Measurements from ENCODE around the gene NOS1AP.

Gene NOS1AP

DNA sequence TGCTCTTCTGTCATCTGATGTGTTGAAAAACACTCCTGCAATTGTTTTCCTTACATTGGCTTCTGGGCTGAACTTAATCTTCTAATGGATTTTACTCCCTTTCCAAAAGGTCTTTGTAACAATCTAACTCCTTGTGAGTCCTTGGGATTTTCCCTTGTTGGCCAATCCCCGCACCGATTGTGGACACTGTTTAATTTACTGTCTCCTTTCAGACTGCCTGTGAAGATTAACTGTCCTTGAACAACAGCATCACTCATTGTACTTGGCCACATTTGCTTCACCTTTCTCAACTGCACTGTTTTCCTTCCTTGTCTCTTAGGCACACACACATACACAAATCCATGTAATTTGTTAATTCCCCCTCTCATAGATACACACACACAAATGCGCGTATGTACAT, 186.8 kb downstream of the NOS1AP start:
- DNase-seq (ENCODE audit: low read depth): no peak

GRCh38 chr1:162258394-162258793, 188.9 kb downstream of the NOS1AP start:
- DNase-seq (ENCODE audit: low read depth): no peak

GRCh38 chr1:162259894-162260455, 190.5 kb downstream of the NOS1AP start:
- DNase-seq (ENCODE audit: low read depth): no peak

GRCh38 chr1:162264108-162264507, 194.6 kb downstream of the NOS1AP start:
- DNase-seq (ENCODE audit: low read depth): no peak

DNA sequence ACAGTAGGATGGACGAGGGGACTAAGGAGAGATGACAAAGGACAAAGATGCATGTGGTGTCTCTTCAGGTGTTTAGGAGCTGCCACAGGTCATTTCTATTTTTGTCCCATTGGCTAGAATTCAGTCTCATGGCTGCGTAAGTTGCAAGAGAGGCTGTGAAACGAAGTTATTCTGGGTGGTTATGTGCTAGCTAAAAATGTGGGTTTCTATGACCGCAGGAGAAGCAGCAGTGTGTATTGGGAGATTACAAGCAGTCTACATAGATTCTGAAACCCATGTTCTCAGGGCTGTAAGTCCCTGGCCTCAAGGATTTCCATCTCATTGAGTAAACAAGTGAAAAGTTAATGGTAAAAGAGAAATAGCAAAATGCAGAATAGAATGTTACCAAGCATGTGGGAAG, 196.5 kb downstream of the NOS1AP start:
- DNase-seq (ENCODE audit: low read depth): no peak

- DNase-seq (ENCODE audit: low read depth): no peak
Measured at GRCh38 chr1:162270016-162270770, 200.7 kb downstream of the NOS1AP start.

- DNase-seq (ENCODE audit: low read depth): no peak
Measured at GRCh38 chr1:162271972-162272371, 202.5 kb downstream of the NOS1AP start.

DNA sequence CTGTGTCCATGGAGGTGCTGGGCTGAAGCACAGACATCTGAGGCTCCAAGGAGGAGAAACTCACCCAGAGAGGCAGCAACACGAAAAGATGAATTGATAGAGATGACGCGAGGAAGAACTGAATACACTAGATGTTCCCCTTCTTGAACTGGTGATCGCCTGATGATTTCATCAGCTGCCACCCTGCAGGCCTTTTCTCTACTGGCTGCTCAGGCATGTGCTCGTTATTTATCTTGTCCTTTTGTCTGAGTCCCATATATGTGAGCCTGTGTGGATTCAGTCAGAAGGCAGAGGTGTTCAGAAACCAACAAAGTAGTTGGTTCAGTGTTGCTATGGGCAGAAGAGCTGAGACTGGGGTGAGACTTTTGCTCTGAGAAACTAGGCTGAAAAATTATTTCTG, 202.9 kb downstream of the NOS1AP start:
- DNase-seq (ENCODE audit: low read depth): no peak

DNA sequence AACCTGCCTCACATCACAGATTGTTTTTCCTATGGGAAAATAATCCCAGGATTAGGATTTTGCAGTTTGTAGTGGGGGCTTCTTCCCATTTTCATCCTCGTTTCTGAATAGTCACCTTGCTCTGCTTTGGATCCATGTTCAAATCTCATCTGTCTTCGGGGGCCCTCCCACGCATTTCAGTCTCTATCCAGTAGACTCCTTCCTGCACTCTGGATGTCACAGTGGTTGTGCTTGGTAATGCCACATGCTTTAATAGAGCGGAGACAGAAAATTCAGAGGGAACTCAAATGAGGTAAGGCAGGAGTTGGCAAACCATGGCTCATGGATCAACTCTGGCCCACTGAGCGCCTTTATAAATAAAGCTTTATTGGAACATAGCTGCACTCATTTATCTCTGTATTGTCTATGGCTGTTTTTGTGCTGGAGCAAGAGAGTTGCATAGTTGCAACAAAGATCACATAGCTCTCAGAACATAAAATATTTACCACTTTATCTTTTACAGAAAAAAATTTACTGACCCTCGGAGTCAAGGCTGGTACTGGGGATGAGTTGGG, 206.2 kb downstream of the NOS1AP start:
- DNase-seq (ENCODE audit: low read depth): no peak

GRCh38 chr1:162276493-162276892, 207.0 kb downstream of the NOS1AP start:
- no peak for DNase-seq (ENCODE audit: low read depth)

DNA sequence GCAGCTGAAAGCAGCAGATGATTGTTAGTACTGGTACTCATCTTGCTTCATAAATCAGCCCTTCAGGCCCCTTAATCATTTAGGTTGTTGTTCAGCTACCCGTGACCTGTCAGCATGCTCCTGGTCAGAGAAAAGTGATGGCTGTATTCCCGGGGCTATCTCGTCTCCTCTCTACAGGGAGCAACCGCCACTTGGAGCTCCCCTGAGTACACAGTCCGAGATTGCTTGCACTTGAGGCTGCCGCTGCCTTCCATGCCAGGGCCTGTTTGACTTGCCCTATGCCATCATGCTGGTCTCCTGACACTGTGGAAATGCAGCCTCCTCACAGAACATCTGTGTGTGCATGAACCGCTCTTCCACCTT, 209.6 kb downstream of the NOS1AP start:
- DNase-seq (ENCODE audit: low read depth): no peak

- no peak for DNase-seq (ENCODE audit: low read depth)
Measured at GRCh38 chr1:162281426-162281825, 211.9 kb downstream of the NOS1AP start.

DNA sequence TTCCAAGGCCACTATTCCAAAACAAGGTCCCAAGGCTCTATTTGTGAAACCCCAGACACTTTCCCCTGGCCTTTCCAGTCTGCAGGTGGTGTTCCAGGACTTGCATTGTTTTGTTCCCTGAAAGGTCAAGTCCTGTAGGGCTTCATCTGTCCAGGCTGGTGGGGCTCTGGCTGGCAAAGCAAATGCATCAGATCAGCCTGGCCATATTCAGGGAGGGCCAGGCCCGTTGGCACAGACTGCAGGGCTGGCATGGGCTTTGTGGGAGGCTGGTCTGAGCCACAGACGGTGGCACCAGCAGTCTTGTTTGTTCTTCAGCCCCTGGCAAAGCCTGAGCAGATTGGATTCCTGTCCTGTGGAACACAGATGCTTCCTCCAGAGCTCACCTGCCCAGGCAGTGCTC, 214.2 kb downstream of the NOS1AP start:
- DNase-seq (ENCODE audit: low read depth): no peak

DNA sequence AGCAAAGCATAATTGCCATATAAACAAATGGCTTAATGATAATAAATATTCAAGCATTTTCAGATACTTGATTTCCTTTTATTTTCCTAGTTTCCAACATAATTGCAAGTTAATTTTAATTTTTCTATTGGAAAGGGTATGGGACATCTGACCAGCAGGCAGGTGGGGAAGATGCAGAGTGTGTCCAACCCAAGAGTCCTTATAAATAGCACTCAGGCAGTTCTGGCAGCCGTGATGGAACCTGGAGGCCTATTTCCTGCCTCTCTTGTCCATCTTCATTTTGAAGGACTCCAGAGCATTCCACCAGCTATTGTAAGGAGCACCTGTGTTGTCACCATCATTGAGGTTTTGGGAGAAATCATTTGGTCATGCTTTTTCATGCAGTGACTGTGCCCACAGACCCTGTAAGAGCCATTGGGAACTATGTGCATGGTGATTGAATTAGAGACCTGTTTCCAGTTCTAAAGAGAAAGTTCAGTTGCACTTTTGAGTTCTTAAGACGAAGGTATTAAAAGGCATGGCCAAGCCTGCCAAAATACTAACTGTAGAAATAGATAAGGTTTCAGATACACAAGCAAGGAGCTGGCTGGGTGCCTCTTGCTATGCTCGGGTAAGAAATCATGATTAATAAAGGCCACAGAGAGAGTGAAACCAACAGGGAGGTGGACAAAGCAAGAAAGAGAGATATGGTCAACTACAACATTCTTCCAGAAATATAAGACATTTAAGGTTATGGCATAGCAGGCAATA, 214.9 kb downstream of the NOS1AP start:
- DNase-seq (ENCODE audit: low read depth): no peak

DNA sequence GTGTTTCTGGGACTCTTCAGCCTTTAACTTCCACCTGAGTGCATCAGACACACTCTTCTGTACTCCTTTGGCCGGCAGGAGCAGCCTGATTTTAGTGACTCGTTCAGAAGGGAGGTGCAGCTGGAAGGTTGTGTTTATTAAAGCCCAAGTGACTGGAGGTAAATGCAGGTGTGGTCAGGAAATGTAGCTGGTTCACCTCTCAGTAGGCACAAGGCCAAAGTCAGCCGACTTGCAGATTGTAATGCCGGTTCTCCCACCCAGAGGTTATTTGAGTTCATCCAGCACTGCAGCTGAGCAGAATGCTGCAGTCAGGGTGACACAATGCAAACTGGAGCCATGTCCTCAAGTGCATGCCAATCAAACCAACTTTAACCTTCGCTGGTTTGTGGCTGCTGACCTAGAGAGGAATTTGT, 215.7 kb downstream of the NOS1AP start:
- DNase-seq (ENCODE audit: low read depth): no peak

- DNase-seq (ENCODE audit: low read depth): no peak
Measured at GRCh38 chr1:162291000-162291399, 221.5 kb downstream of the NOS1AP start.

GRCh38 chr1:162292422-162292849, 222.9 kb downstream of the NOS1AP start:
- no peak for DNase-seq (ENCODE audit: low read depth)

DNA sequence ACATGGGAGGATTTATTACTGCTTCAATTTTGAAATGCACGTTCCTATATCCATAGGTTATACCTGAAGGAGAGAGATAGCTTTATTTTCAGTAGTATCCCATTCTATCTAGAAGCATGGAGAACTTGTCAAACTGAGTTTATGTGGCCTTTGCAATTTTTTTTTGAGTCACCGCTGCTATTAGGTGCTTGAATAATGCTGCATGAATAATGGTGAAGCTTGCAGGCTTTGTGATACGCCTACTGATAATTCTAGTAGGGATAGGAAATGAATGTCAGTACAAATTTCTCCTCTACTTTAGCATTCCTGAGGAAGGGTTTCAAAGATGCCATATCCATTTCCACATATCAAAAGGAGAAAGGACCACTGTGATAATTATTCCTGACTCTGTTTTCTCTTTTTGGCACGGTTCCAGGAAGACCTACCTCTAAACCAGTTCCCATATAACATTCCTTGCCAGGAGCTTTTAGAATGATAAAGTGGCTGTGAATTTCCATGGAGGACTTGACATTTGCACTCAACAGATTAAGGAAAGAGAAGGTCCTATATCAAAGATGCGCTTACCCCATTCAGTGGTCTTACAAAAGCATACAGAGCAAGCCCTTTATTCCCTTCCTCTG, 223.7 kb downstream of the NOS1AP start:
- DNase-seq (ENCODE audit: low read depth): no peak

- DNase-seq (ENCODE audit: low read depth): no peak
Measured at GRCh38 chr1:162294015-162294414, 224.5 kb downstream of the NOS1AP start.

DNA sequence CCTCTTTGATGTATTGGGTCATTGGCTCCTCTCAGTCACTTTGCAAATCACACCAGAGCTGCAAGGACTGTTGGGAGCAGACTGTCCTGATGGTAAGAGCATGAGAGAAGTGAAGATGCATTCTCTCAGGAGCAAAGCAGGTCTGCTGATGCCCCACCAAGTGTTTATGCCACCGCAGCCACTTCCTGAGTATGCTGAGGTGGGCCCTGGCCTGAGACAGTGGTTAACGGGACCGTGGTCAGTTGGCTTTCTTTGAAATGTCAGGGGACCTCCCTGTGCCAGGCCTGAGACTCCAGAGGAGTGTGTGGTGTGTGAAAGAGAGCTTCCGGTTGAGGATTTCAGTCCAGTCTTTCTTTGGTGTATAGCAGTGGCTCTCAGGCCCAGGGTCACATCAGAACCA, 227.7 kb downstream of the NOS1AP start:
- no peak for DNase-seq (ENCODE audit: low read depth)

DNA sequence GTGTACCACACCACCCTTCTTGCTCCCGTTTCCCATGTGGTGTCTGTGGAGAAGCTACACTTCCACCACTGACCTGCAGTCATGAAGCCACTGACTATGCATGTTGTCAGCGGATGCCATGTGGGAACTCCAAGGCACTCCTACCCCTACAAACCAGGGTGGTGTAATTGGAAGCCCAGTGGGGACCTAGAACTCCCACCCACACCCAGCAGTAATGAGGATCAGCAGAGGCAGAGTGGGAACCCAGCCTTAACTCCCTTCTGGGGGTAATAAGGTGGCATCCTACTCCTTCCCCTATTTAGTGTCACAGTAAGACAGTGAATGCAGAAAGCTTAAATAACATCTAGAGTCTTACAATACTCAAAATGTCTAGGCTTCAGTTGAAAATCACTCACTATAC, 228.8 kb downstream of the NOS1AP start:
- no peak for DNase-seq (ENCODE audit: low read depth)

GRCh38 chr1:162299018-162299417, 229.5 kb downstream of the NOS1AP start:
- DNase-seq (ENCODE audit: low read depth): no peak

All from activated T-cell treated with anti-CD3 and anti-CD28 coated beads for 48 hours (primary cell).